Sigmoid colon (tissue), 4 donors: Measurements from ENCODE around the gene C6orf62.

Experiments used
- CTCF ChIP-seq, 4 experiments: fragments of 450-650 bp in 3 of 4; fragments of 200-600 bp in 1 of 4; IDR thresholded peaks; one replicate each; pipeline ENCODE4 v1.5.1; 2016 to 2019; ENCODE audit warnings: antibody characterized with exemption in 4 of 4, mild to moderate bottlenecking in 3 of 4, moderate library complexity in 2 of 4
- EP300 ChIP-seq, 4 donors: sonication (generic); formaldehyde crosslinking; IDR thresholded peaks; one replicate each; pipeline ENCODE4 v1.6.1; 2017; ENCODE audit warnings: antibody characterized with exemption in 4 of 4
- POLR2AphosphoS5 ChIP-seq, 4 donors: sonication (generic); formaldehyde crosslinking; IDR thresholded peaks; one replicate each; pipeline ENCODE4 v1.6.1; 2017; ENCODE audit warnings: antibody characterized with exemption in 4 of 4

- no peak for TF ChIP-seq POLR2AphosphoS5 (IDR thresholded peaks at IDR 0.05)
- TF ChIP-seq CTCF (IDR thresholded peaks at IDR 0.05): no peak
- no peak for TF ChIP-seq EP300 (IDR thresholded peaks at IDR 0.05)
Observed at GRCh38 chr6:24763578-24763977, 44.6 kb upstream of the C6orf62 start.
